HEK293T (cell line): ENCODE measurements around the gene AMH.

Source experiments
- BHLHE40 ChIP-seq: fragments of 450-650 bp; IDR thresholded peaks from 2 replicates; pipeline ENCODE4 v1.6.1; 2016; ENCODE audit warnings: mild to moderate bottlenecking, moderate library complexity, borderline replicate concordance
- CTBP1 ChIP-seq: fragments of 450-650 bp; IDR thresholded peaks from 2 replicates; pipeline ENCODE4 v1.6.1; 2016; ENCODE audit warnings: borderline replicate concordance
- ELF4 ChIP-seq: fragments of 450-650 bp; IDR thresholded peaks from 2 replicates; pipeline ENCODE4 v1.6.1; 2017; ENCODE audit warnings: antibody characterized with exemption
- FOXA1 ChIP-seq: fragments of 450-650 bp; IDR thresholded peaks from 2 replicates; pipeline ENCODE4 v1.6.1; 2016; ENCODE audit warnings: mild to moderate bottlenecking
- FOXM1 ChIP-seq: fragments of 450-650 bp; IDR thresholded peaks from 2 replicates; pipeline ENCODE4 v1.6.1; 2017; ENCODE audit warnings: mild to moderate bottlenecking, borderline replicate concordance
- NFRKB ChIP-seq: fragments of 450-650 bp; IDR thresholded peaks from 2 replicates; pipeline ENCODE4 v1.6.1; 2016; ENCODE audit warnings: mild to moderate bottlenecking, moderate library complexity
- SP1 ChIP-seq: fragments of 450-650 bp; IDR thresholded peaks from 2 replicates; pipeline ENCODE4 v1.6.1; 2017
- SUZ12 ChIP-seq: fragments of 450-650 bp; IDR thresholded peaks from 2 replicates; pipeline ENCODE4 v1.6.1; 2016; ENCODE audit warnings: mild to moderate bottlenecking
- TARDBP ChIP-seq: fragments of 450-650 bp; IDR thresholded peaks from 2 replicates; pipeline ENCODE4 v1.6.1; 2016
- ZNF384 ChIP-seq: fragments of 450-650 bp; IDR thresholded peaks from 2 replicates; pipeline ENCODE4 v1.6.1; 2016
- TF ChIP-seq, protein P1 (sequence below): fragments of 450-650 bp; IDR thresholded peaks from 2 replicates; pipeline ENCODE4 v1.6.1; 2016

DNA sequence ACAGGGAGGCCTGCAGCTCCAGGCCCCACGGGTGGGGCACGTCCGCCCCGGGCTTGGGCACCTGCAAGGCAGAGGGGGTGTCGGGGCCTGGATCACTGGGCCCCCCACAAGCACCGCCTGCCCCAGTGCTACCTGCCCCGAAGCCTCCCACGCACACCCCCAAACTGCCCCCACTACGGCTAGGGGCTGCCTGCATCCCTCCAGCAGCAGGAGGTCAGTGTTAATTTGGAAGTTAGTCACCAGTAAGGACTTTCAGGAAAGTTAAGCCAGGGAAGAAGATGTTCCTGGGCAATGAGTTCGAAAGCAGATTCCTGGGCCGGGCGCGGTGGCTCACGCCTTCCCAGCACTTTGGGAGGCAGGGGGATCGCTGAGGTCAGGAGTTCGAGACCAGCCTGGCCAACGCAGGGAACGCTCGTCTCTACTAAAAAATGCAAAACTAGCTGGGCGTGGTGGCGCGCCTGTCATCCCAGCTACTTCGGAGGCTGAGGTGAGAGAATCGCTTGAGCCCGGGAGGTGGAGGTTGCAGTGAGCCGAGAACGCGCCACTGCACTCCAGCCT is 27.4 kb downstream of the AMH start:
- TF ChIP-seq FOXA1 (no peak), ELF4 (no peak), SUZ12 (no peak), SP1 (no peak), FOXM1 (no peak), BHLHE40 (no peak), ZNF384 (no peak), NFRKB (no peak), CTBP1 (no peak), TARDBP (no peak)
- TF ChIP-seq, protein P1, sequence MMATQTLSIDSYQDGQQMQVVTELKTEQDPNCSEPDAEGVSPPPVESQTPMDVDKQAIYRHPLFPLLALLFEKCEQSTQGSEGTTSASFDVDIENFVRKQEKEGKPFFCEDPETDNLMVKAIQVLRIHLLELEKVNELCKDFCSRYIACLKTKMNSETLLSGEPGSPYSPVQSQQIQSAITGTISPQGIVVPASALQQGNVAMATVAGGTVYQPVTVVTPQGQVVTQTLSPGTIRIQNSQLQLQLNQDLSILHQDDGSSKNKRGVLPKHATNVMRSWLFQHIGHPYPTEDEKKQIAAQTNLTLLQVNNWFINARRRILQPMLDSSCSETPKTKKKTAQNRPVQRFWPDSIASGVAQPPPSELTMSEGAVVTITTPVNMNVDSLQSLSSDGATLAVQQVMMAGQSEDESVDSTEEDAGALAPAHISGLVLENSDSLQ = no peak
